HepG2 (cell line): Measurements from ENCODE around the gene PATL2. TPM values are rescaled to one million over a fixed set of nuclear protein-coding genes. Genes with fewer than 3 reads are reported as not detected.

Experiments
- EED ChIP-seq: sonication (generic); formaldehyde crosslinking; IDR thresholded peaks from 2 replicates; pipeline ENCODE4 v1.5.0; 2020; ENCODE audit warnings: mild to moderate bottlenecking, missing genetic modification reagents
- GABPA ChIP-seq, 2 experiments: IDR thresholded peaks; 2 replicates each; pipeline ENCODE4 v1.6.1; 2011 to 2016; ENCODE audit warnings: low read depth in 2 of 2, low read length in 1 of 2, missing biosample characterization in 1 of 2, missing genetic modification characterization in 1 of 2
- HOXD1 ChIP-seq: sonication (generic); formaldehyde crosslinking; IDR thresholded peaks from 2 replicates; pipeline ENCODE4 v1.5.0; 2020; ENCODE audit warnings: missing genetic modification reagents
- KAT7 ChIP-seq: IDR thresholded peaks from 2 replicates; pipeline ENCODE4 v1.6.1; 2018; ENCODE audit warnings: borderline replicate concordance, missing compliant biosample characterization
- NFIB ChIP-seq: sonication (generic); formaldehyde crosslinking; IDR thresholded peaks from 2 replicates; pipeline ENCODE4 v1.9.0; 2021; ENCODE audit warnings: missing genetic modification reagents, mild to moderate bottlenecking, borderline replicate concordance
- NFYC ChIP-seq: IDR thresholded peaks from 2 replicates; pipeline ENCODE4 v1.6.1; 2016; ENCODE audit warnings: missing genetic modification reagents, missing compliant biosample characterization
- NR3C1 ChIP-seq: sonication (generic); formaldehyde crosslinking; IDR thresholded peaks from 2 replicates; pipeline ENCODE4 v1.4.0; 2020; ENCODE audit warnings: missing genetic modification reagents
- SETDB1 ChIP-seq: sonication (generic); formaldehyde crosslinking; IDR thresholded peaks from 2 replicates; pipeline ENCODE4 v1.5.1; 2020; ENCODE audit warnings: missing genetic modification reagents, mild to moderate bottlenecking, borderline replicate concordance
- SOX13 ChIP-seq, 3 experiments: fragments of 450-650 bp in 1 of 3; sonication (generic) in 1 of 3; formaldehyde crosslinking in 1 of 3; IDR thresholded peaks in 2 of 3; conservative IDR thresholded peaks in 1 of 3; 2 replicates each; pipeline versions ENCODE4 v1.5.0 to v1.6.1; 2016 to 2020; ENCODE audit warnings: antibody characterized with exemption in 1 of 3, mild to moderate bottlenecking in 1 of 3, missing compliant biosample characterization in 1 of 3, missing genetic modification reagents in 1 of 3, moderate library complexity in 1 of 3
- ZNF468 ChIP-seq: sonication (generic); formaldehyde crosslinking; IDR thresholded peaks from 2 replicates; pipeline ENCODE4 v1.8.0; 2022; ENCODE audit warnings: mild to moderate bottlenecking, moderate library complexity, missing genetic modification reagents
- polyA plus RNA-seq, 8 experiments: library from polyadenylated mRNA; depleted of rRNA in 3 of 8; stranded (reverse) in 7 of 8; unstranded in 1 of 8; fragments of >200 nt; fragmentation: Illumina TruSeq in 4 of 8; extraction: Trizol in 4 of 8; gene quantifications; 2 replicates each; pipeline versions ENCODE4 v1.2.1 to v1.2.3, GENCODE V29; 2011 to 2016; ENCODE audit warnings: low read depth in 4 of 8, missing spikeins in 1 of 8, mixed read lengths in 1 of 8; ENCODE audit not compliant: insufficient read depth in 1 of 8
- total RNA-seq, 5 experiments: library from RNA; depleted of rRNA; stranded (reverse); fragments of >200 nt; fragmentation: Illumina TruSeq; extraction: Trizol; gene quantifications; 2 replicates each; pipeline ENCODE4 v1.2.3, GENCODE V29; 2016; ENCODE audit warnings: low read depth in 1 of 5
- TF ChIP-seq, protein P1 (sequence below): sonication (generic); formaldehyde crosslinking; IDR thresholded peaks from 2 replicates; pipeline ENCODE4 v1.5.1; 2020; ENCODE audit warnings: missing genetic modification reagents, mild to moderate bottlenecking, borderline replicate concordance
- TF ChIP-seq, protein P2 (sequence below): sonication (generic); formaldehyde crosslinking; IDR thresholded peaks from 2 replicates; pipeline ENCODE4 v1.5.0; 2020; ENCODE audit warnings: mild to moderate bottlenecking, missing genetic modification reagents
- TF ChIP-seq, protein P3 (sequence below): sonication (generic); formaldehyde crosslinking; IDR thresholded peaks from 2 replicates; pipeline ENCODE4 v1.4.0; 2020; ENCODE audit warnings: mild to moderate bottlenecking, missing genetic modification reagents, borderline replicate concordance
- TF ChIP-seq, protein P4 (sequence below): sonication (generic); formaldehyde crosslinking; IDR thresholded peaks from 2 replicates; pipeline ENCODE4 v1.5.0; 2020; ENCODE audit warnings: missing genetic modification reagents
- TF ChIP-seq, protein P5 (sequence below): sonication (generic); formaldehyde crosslinking; IDR thresholded peaks from 2 replicates; pipeline ENCODE4 v1.4.0; 2020; ENCODE audit warnings: missing genetic modification reagents, borderline replicate concordance
- TF ChIP-seq, protein P6 (sequence below): sonication (generic); formaldehyde crosslinking; IDR thresholded peaks from 2 replicates; pipeline ENCODE4 v1.4.0; 2020; ENCODE audit warnings: mild to moderate bottlenecking, missing genetic modification reagents

Gene PATL2
- total and polyA plus RNA-seq, 2 of the 13 experiments (the other 11 are each of a cell fraction or from before 2014, with no cell fraction given): 0.15 to 0.53 TPM

DNA sequence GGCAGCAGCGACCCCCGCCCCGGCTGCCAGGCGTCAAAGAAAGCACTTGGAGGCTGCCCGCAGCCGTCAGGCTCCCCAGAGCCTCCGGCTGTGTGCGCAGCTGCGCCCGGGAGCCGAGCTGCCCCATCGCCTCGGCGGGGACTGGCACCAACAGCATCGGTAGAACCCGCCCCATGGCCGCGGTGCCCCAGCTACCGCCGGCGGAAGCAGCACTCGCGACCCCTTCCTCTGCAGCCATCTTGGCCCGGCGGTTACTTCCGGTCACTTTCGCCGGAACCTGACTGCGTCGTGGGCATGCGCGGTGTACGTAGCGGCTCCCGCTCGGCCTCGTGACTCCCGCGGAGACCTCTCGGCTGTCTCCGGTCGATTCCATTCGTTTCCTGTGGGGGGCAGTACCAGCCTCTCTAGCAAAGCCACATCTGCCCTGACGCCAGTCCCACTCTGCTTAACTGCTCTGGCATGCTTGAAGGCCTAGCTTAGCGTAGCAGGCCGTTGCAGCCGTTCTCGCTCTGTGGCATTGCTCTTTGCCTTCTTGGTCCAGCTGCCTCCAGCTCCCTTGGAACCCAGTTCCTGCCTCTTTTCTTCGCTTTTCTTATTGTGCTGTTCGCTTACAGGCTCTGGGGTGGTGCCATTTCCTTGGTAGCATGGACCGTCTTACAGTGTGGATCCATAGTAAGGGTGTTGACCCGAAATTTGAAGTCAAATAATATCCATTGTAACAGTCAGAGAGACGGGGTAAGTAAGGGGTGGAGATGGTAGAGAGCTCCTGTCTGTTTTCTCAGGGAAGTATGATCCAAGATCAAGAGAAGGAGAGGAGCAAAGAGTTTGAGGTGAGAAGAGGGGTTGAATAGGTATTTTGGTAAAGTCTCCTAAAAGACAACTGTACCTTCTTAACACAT is 47.5 kb downstream of the PATL2 start, which contains the start of gene SPG11 (continued):
- TF ChIP-seq, protein P1, sequence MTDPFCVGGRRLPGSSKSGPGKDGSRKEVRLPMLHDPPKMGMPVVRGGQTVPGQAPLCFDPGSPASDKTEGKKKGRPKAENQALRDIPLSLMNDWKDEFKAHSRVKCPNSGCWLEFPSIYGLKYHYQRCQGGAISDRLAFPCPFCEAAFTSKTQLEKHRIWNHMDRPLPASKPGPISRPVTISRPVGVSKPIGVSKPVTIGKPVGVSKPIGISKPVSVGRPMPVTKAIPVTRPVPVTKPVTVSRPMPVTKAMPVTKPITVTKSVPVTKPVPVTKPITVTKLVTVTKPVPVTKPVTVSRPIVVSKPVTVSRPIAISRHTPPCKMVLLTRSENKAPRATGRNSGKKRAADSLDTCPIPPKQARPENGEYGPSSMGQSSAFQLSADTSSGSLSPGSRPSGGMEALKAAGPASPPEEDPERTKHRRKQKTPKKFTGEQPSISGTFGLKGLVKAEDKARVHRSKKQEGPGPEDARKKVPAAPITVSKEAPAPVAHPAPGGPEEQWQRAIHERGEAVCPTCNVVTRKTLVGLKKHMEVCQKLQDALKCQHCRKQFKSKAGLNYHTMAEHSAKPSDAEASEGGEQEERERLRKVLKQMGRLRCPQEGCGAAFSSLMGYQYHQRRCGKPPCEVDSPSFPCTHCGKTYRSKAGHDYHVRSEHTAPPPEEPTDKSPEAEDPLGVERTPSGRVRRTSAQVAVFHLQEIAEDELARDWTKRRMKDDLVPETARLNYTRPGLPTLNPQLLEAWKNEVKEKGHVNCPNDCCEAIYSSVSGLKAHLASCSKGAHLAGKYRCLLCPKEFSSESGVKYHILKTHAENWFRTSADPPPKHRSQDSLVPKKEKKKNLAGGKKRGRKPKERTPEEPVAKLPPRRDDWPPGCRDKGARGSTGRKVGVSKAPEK (CRISPR knock-in tag): no peak
- TF ChIP-seq NFIB (no peak), SETDB1 (CRISPR knock-in tag) (no peak), GABPA (IDR thresholded peaks at IDR 0.05; ENCODE audit: low read depth, low read length) (peak; percentile 97), GABPA (CRISPR knock-in tag; IDR thresholded peaks at IDR 0.05; ENCODE audit: low read depth) (peak; percentile 94), HOXD1 (CRISPR knock-in tag) (peak; percentile 88; the same call in 1 of the 2 replicates), KAT7 (peak; percentile 70; the same call in 1 of the 2 replicates), NFYC (CRISPR knock-in tag) (peak; percentile 45), ZNF468 (CRISPR knock-in tag) (no peak), NR3C1 (no peak), SOX13 (IDR thresholded peaks at IDR 0.05) (peak; percentile 37; the same call in 1 of the 2 replicates), SOX13 (CRISPR knock-in tag; conservative IDR thresholded peaks at IDR 0.05 in 1 of 2, IDR thresholded peaks at IDR 0.05 in 1 of 2) (no peak; a peak in 1 of 4 replicates), EED (CRISPR knock-in tag) (peak; percentile 71)
- TF ChIP-seq, protein P2, sequence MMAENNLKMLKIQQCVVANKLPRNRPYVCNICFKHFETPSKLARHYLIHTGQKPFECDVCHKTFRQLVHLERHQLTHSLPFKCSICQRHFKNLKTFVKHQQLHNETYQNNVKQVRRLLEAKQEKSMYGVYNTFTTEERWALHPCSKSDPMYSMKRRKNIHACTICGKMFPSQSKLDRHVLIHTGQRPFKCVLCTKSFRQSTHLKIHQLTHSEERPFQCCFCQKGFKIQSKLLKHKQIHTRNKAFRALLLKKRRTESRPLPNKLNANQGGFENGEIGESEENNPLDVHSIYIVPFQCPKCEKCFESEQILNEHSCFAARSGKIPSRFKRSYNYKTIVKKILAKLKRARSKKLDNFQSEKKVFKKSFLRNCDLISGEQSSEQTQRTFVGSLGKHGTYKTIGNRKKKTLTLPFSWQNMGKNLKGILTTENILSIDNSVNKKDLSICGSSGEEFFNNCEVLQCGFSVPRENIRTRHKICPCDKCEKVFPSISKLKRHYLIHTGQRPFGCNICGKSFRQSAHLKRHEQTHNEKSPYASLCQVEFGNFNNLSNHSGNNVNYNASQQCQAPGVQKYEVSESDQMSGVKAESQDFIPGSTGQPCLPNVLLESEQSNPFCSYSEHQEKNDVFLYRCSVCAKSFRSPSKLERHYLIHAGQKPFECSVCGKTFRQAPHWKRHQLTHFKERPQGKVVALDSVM (CRISPR knock-in tag): peak; percentile 79
- TF ChIP-seq, protein P3, sequence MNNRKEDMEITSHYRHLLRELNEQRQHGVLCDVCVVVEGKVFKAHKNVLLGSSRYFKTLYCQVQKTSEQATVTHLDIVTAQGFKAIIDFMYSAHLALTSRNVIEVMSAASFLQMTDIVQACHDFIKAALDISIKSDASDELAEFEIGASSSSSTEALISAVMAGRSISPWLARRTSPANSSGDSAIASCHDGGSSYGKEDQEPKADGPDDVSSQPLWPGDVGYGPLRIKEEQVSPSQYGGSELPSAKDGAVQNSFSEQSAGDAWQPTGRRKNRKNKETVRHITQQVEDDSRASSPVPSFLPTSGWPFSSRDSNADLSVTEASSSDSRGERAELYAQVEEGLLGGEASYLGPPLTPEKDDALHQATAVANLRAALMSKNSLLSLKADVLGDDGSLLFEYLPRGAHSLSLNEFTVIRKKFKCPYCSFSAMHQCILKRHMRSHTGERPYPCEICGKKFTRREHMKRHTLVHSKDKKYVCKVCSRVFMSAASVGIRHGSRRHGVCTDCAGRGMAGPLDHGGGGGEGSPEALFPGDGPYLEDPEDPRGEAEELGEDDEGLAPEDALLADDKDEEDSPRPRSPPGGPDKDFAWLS (CRISPR knock-in tag): no peak
- TF ChIP-seq, protein P4, sequence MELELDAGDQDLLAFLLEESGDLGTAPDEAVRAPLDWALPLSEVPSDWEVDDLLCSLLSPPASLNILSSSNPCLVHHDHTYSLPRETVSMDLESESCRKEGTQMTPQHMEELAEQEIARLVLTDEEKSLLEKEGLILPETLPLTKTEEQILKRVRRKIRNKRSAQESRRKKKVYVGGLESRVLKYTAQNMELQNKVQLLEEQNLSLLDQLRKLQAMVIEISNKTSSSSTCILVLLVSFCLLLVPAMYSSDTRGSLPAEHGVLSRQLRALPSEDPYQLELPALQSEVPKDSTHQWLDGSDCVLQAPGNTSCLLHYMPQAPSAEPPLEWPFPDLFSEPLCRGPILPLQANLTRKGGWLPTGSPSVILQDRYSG: peak; percentile 82; the same call in 1 of the 2 replicates
- TF ChIP-seq, protein P5, sequence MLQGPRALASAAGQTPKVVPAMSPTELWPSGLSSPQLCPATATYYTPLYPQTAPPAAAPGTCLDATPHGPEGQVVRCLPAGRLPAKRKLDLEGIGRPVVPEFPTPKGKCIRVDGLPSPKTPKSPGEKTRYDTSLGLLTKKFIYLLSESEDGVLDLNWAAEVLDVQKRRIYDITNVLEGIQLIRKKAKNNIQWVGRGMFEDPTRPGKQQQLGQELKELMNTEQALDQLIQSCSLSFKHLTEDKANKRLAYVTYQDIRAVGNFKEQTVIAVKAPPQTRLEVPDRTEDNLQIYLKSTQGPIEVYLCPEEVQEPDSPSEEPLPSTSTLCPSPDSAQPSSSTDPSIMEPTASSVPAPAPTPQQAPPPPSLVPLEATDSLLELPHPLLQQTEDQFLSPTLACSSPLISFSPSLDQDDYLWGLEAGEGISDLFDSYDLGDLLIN (CRISPR knock-in tag): no peak; the same call in 1 of the 2 replicates
- TF ChIP-seq, protein P6, sequence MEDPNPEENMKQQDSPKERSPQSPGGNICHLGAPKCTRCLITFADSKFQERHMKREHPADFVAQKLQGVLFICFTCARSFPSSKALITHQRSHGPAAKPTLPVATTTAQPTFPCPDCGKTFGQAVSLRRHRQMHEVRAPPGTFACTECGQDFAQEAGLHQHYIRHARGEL (CRISPR knock-in tag): 0 out of 2 replicates have a peak, but pooled peaks have one; percentile 37
